Measurements from ENCODE around the gene SLC34A2.
"Not testable (repeated sequence)": the region's sequence is repeated elsewhere in the genome, so short reads cannot be mapped to it uniquely, and the experiment has no call there.

SLC34A2 gene

GRCh38 chr4:25638806-25639205, 16.8 kb upstream of the SLC34A2 start:
- no peak for TF ChIP-seq CTCF (IDR thresholded peaks at IDR 0.05)
- no peak for TF ChIP-seq ZFX (IDR thresholded peaks at IDR 0.05; ENCODE audit: borderline replicate concordance)
- H3K27ac ChIP-seq = no peak overlapping the region

- H3K27ac ChIP-seq = no peak overlapping the region
- TF ChIP-seq CTCF (IDR thresholded peaks at IDR 0.05) = no peak
- no peak for TF ChIP-seq ZFX (IDR thresholded peaks at IDR 0.05; ENCODE audit: borderline replicate concordance)
These were observed 5.3 kb upstream of the SLC34A2 start for GRCh38 chr4:25650311-25650710.

GRCh38 chr4:25651682-25652081, 4.0 kb upstream of the SLC34A2 start:
- H3K27ac ChIP-seq = no peak overlapping the region
- TF ChIP-seq CTCF (IDR thresholded peaks at IDR 0.05) = no peak
- no peak for TF ChIP-seq ZFX (IDR thresholded peaks at IDR 0.05; ENCODE audit: borderline replicate concordance)

- TF ChIP-seq ZFX (IDR thresholded peaks at IDR 0.05; ENCODE audit: borderline replicate concordance) (no peak), CTCF (IDR thresholded peaks at IDR 0.05) (no peak)
- H3K27ac ChIP-seq = no peak overlapping the region
These were observed 1.4 kb upstream of the SLC34A2 start for GRCh38 chr4:25654031-25654970.

- no peak overlapping the region for H3K27ac ChIP-seq
- TF ChIP-seq CTCF (IDR thresholded peaks at IDR 0.05) = no peak
- no peak for TF ChIP-seq ZFX (IDR thresholded peaks at IDR 0.05; ENCODE audit: borderline replicate concordance)
These were observed 380 bp downstream of the SLC34A2 start for GRCh38 chr4:25656031-25656430.

GRCh38 chr4:25658357-25658771, 2.7 kb downstream of the SLC34A2 start:
- no peak overlapping the region for H3K27ac ChIP-seq
- no peak for TF ChIP-seq CTCF (IDR thresholded peaks at IDR 0.05)
- no peak for TF ChIP-seq ZFX (IDR thresholded peaks at IDR 0.05; ENCODE audit: borderline replicate concordance)

GRCh38 chr4:25658777-25659176, 3.1 kb downstream of the SLC34A2 start:
- no peak overlapping the region for H3K27ac ChIP-seq
- TF ChIP-seq CTCF (IDR thresholded peaks at IDR 0.05) = no peak
- no peak for TF ChIP-seq ZFX (IDR thresholded peaks at IDR 0.05; ENCODE audit: borderline replicate concordance)

GRCh38 chr4:25661441-25661840, 5.8 kb downstream of the SLC34A2 start:
- H3K27ac ChIP-seq = not testable (repeated sequence)
